H9 (cell line): Measurements from ENCODE around the gene DPH3. TPM values are rescaled to one million over a fixed set of nuclear protein-coding genes. Genes with fewer than 3 reads are reported as not detected.

ENCODE experiments used
- DNase-seq: peaks from one replicate; pipeline ENCODE4 v3.0.0-alpha.2; 2017
- H2AFZ ChIP-seq: one replicate; pipeline ENCODE4 v1.6.1; 2013; ENCODE audit warnings: mild to moderate bottlenecking, low read length, control low read depth, moderate library complexity
- H2AK5ac ChIP-seq: 2 replicates; pipeline ENCODE4 v1.6.1; 2013; ENCODE audit warnings: low read length, control low read depth, mixed read lengths; ENCODE audit not compliant: insufficient read length
- H2BK120ac ChIP-seq: one replicate; pipeline ENCODE4 v1.6.1; 2013; ENCODE audit warnings: low read depth, mild to moderate bottlenecking, low read length, control low read depth, inconsistent platforms; ENCODE audit not compliant: poor library complexity, severe bottlenecking
- H2BK12ac ChIP-seq: 2 replicates; pipeline ENCODE4 v1.6.1; 2013; ENCODE audit warnings: low read length, control low read depth, mixed read lengths, low read depth; ENCODE audit not compliant: insufficient read length
- H2BK15ac ChIP-seq: 2 replicates; pipeline ENCODE4 v1.6.1; 2013; ENCODE audit warnings: low read depth, low read length, control low read depth
- H2BK20ac ChIP-seq: one replicate; pipeline ENCODE4 v1.6.1; 2013; ENCODE audit warnings: low read depth, mild to moderate bottlenecking, low read length, control low read depth, inconsistent platforms; ENCODE audit not compliant: poor library complexity, severe bottlenecking
- H2BK5ac ChIP-seq: 2 replicates; pipeline ENCODE4 v1.6.1; 2013; ENCODE audit warnings: low read length, control low read depth, mixed read lengths; ENCODE audit not compliant: insufficient read length
- H3K14ac ChIP-seq: 2 replicates; pipeline ENCODE4 v1.6.1; 2013; ENCODE audit warnings: low read length, control low read depth; ENCODE audit not compliant: insufficient read depth
- H3K18ac ChIP-seq: 2 replicates; pipeline ENCODE4 v1.6.1; 2013; ENCODE audit warnings: low read depth, mild to moderate bottlenecking, mixed read lengths, low read length, control low read depth; ENCODE audit not compliant: insufficient read length
- H3K23ac ChIP-seq: 2 replicates; pipeline ENCODE4 v1.6.1; 2013; ENCODE audit warnings: low read length, control low read depth, mixed read lengths, low read depth; ENCODE audit not compliant: insufficient read length
- H3K23me2 ChIP-seq: 2 replicates; pipeline ENCODE4 v1.6.1; 2013; ENCODE audit warnings: low read depth, mild to moderate bottlenecking, mixed read lengths, low read length, control low read depth; ENCODE audit not compliant: insufficient read length, poor library complexity, severe bottlenecking
- H3K27ac ChIP-seq: 2 replicates; pipeline ENCODE4 v1.5.1; 2013; ENCODE audit warnings: low read length, control low read depth, mixed read lengths, low read depth; ENCODE audit not compliant: insufficient read length
- H3K27me3 ChIP-seq: 2 replicates; pipeline ENCODE4 v1.6.1; 2013; ENCODE audit warnings: low read length, control low read depth, inconsistent platforms; ENCODE audit not compliant: insufficient read depth
- H3K4ac ChIP-seq: 2 replicates; pipeline ENCODE4 v1.6.1; 2013; ENCODE audit warnings: low read depth, mild to moderate bottlenecking, control low read depth, inconsistent platforms, low read length, moderate library complexity
- H3K4me1 ChIP-seq: 2 replicates; pipeline ENCODE4 v1.6.1; 2013; ENCODE audit warnings: low read length, control low read depth, inconsistent platforms; ENCODE audit not compliant: insufficient read depth
- H3K4me2 ChIP-seq: 2 replicates; pipeline ENCODE4 v1.6.1; 2013; ENCODE audit warnings: low read length, control low read depth, mixed read lengths; ENCODE audit not compliant: insufficient read length, insufficient read depth
- H3K56ac ChIP-seq: 2 replicates; pipeline ENCODE4 v1.6.1; 2013; ENCODE audit warnings: low read depth, mild to moderate bottlenecking, mixed read lengths, low read length, control low read depth; ENCODE audit not compliant: insufficient read length
- H3K79me1 ChIP-seq: 2 replicates; pipeline ENCODE4 v1.6.1; 2013; ENCODE audit warnings: low read depth, mild to moderate bottlenecking, moderate library complexity, low read length, control low read depth, inconsistent platforms; ENCODE audit not compliant: insufficient read depth, poor library complexity, severe bottlenecking
- H3K79me2 ChIP-seq: 2 replicates; pipeline ENCODE4 v1.6.1; 2013; ENCODE audit warnings: low read length, control low read depth, inconsistent platforms; ENCODE audit not compliant: insufficient read depth
- H3K9ac ChIP-seq: 2 replicates; pipeline ENCODE4 v1.6.1; 2013; ENCODE audit warnings: low read length, control low read depth, mixed read lengths; ENCODE audit not compliant: insufficient read length; ENCODE audit errors: extremely low read depth
- H3K9me3 ChIP-seq: one replicate; pipeline ENCODE4 v1.6.1; 2013; ENCODE audit warnings: low read depth, low read length, inconsistent platforms; ENCODE audit not compliant: control insufficient read depth
- H3T11ph ChIP-seq: one replicate; pipeline ENCODE4 v1.6.1; 2013; ENCODE audit warnings: mild to moderate bottlenecking, low read length, control low read depth, inconsistent platforms
- H4K20me1 ChIP-seq: one replicate; pipeline ENCODE4 v1.6.1; 2013; ENCODE audit not compliant: control insufficient read depth, insufficient read length, insufficient read depth
- H4K5ac ChIP-seq: 2 replicates; pipeline ENCODE4 v1.6.1; 2013; ENCODE audit warnings: low read depth, mild to moderate bottlenecking, mixed read lengths, low read length, control low read depth; ENCODE audit not compliant: insufficient read length
- H4K8ac ChIP-seq: replicated peaks from 2 replicates; pipeline ENCODE4 v1.6.1; 2013; ENCODE audit warnings: low read length, control low read depth, mixed read lengths, low read depth; ENCODE audit not compliant: insufficient read length
- H4K91ac ChIP-seq: 2 replicates; pipeline ENCODE4 v1.6.1; 2013; ENCODE audit warnings: low read depth, mild to moderate bottlenecking, moderate library complexity, mixed read lengths, low read length, control low read depth; ENCODE audit not compliant: insufficient read length
- H3K27ac Mint-ChIP-seq, 3 experiments: 2 replicates in 2 of 3; 3 replicates in 1 of 3; pipeline ENCODE4 v1.8.0; 2020 to 2021; ENCODE audit warnings: mixed read lengths in 3 of 3, mild to moderate bottlenecking in 1 of 3, moderate library complexity in 1 of 3
- H3K27me3 Mint-ChIP-seq: 2 replicates; pipeline ENCODE4 v1.8.0; 2021; ENCODE audit warnings: low read depth, mild to moderate bottlenecking, moderate library complexity, mixed read lengths
- H3K36me3 Mint-ChIP-seq, 3 experiments: 2 replicates in 2 of 3; 3 replicates in 1 of 3; pipeline ENCODE4 v1.8.0; 2020 to 2021; ENCODE audit warnings: low read depth in 3 of 3, mixed read lengths in 3 of 3; ENCODE audit not compliant: insufficient read depth in 1 of 3
- H3K4me1 Mint-ChIP-seq, 2 experiments: 2 replicates each; pipeline ENCODE4 v1.8.0; 2020; ENCODE audit warnings: mixed read lengths in 2 of 2
- H3K4me3 Mint-ChIP-seq, 2 experiments: 2 replicates in 1 of 2; 3 replicates in 1 of 2; pipeline ENCODE4 v1.8.0; 2020 to 2021; ENCODE audit warnings: mild to moderate bottlenecking in 2 of 2, mixed read lengths in 2 of 2, moderate library complexity in 1 of 2
- H3K9me3 Mint-ChIP-seq, 2 experiments: 2 replicates in 1 of 2; 3 replicates in 1 of 2; pipeline ENCODE4 v1.8.0; 2020; ENCODE audit warnings: mild to moderate bottlenecking in 2 of 2, mixed read lengths in 2 of 2, moderate library complexity in 1 of 2
- WGBS: extraction: QIAGEN DNeasy Blood & Tissue Kit; methylation state at CpG from one replicate; pipeline ENCODE4 v1.1.7; 2013; ENCODE audit warnings: missing lambda C conversion rate, low lambda C conversion rate, mixed read lengths; ENCODE audit not compliant: insufficient read length; ENCODE audit errors: extremely low coverage; 5-methylcytosine and 5-hydroxymethylcytosine counted together
- total RNA-seq: library from RNA; stranded (reverse); gene quantifications from 2 replicates; pipeline ENCODE4 v1.2.1, GENCODE V29; 2021
- TF ChIP-seq, protein P1 (sequence below): fragments of 200-600 bp; sonication (generic); conservative IDR thresholded peaks from 3 replicates; pipeline ENCODE4 v1.8.0; 2021; ENCODE audit warnings: antibody characterized with exemption, mild to moderate bottlenecking

Gene DPH3
- total RNA-seq, 1 experiment from 2014 or later: 36.2 TPM

DNA sequence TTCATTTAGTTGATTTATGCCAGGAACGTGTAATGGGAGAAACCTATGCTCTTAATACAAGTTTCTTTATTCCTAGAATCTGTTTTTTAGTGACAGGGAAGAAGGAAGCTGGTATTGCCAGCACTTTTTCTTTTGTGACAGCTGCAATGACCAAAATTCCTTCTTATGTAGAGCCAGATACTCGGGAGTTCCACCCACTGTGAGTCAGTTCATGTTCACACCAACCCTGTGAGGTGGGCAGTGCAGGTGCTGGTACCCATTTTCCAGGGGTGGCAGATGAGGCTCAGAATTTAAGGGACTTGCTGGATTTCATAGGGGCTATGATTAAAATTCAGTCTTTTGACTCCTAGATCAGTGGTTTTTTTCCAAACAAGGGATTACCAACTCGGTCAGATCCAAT, 35.0 kb upstream of the DPH3 start:
- no peak overlapping the region for H3K56ac ChIP-seq
- no peak overlapping the region for H2AK5ac ChIP-seq
- no CpG with 5 or more reads among the region's 3 CpGs for WGBS
- no peaks in the 10 kb centered on the region for H3K27me3 Mint-ChIP-seq
- H3K27ac ChIP-seq: no peak overlapping the region
- no peak overlapping the region for H2BK15ac ChIP-seq
- no peak overlapping the region for H2BK20ac ChIP-seq
- no peaks in the 10 kb centered on the region for H3K79me2 ChIP-seq
- no peaks in the 10 kb centered on the region for H3K79me1 ChIP-seq
- H3K18ac ChIP-seq: no peak overlapping the region
- no peak for DNase-seq
- H2BK12ac ChIP-seq: no peak overlapping the region
- H3K9me3 Mint-ChIP-seq: peaks cover 0 to 6% of the 10 kb centered on the region in 2 experiments; a peak in 4 of 5 replicates
- H3K4me1 Mint-ChIP-seq: peaks cover 35 to 36% of the 10 kb centered on the region in 2 experiments
- H3K4me1 ChIP-seq: peaks cover 20% of the 10 kb centered on the region; the same call in 1 of the 2 replicates
- TF ChIP-seq, protein P1, sequence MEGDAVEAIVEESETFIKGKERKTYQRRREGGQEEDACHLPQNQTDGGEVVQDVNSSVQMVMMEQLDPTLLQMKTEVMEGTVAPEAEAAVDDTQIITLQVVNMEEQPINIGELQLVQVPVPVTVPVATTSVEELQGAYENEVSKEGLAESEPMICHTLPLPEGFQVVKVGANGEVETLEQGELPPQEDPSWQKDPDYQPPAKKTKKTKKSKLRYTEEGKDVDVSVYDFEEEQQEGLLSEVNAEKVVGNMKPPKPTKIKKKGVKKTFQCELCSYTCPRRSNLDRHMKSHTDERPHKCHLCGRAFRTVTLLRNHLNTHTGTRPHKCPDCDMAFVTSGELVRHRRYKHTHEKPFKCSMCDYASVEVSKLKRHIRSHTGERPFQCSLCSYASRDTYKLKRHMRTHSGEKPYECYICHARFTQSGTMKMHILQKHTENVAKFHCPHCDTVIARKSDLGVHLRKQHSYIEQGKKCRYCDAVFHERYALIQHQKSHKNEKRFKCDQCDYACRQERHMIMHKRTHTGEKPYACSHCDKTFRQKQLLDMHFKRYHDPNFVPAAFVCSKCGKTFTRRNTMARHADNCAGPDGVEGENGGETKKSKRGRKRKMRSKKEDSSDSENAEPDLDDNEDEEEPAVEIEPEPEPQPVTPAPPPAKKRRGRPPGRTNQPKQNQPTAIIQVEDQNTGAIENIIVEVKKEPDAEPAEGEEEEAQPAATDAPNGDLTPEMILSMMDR: no peak
- H4K91ac ChIP-seq: no peak overlapping the region
- no peak overlapping the region for H3K14ac ChIP-seq
- peaks cover 37 to 45% (median 40%) of the 10 kb centered on the region in 3 experiments for H3K36me3 Mint-ChIP-seq
- no peak overlapping the region for H3K27ac Mint-ChIP-seq
- no peak overlapping the region for H4K5ac ChIP-seq
- no peak overlapping the region for H3K9ac ChIP-seq
- H4K8ac ChIP-seq: no peak overlapping the region
- no peaks in the 10 kb centered on the region for H3K27me3 ChIP-seq
- H3T11ph ChIP-seq: no peak overlapping the region
- H2BK5ac ChIP-seq: no peak overlapping the region
- no peak overlapping the region for H3K4ac ChIP-seq
- H3K23ac ChIP-seq: no peak overlapping the region
- no peaks in the 10 kb centered on the region for H3K9me3 ChIP-seq
- no peak overlapping the region for H2BK120ac ChIP-seq
- no peak overlapping the region for H3K4me3 Mint-ChIP-seq
- H2AFZ ChIP-seq: no peak overlapping the region
- H3K23me2 ChIP-seq: no peaks in the 10 kb centered on the region
- no peaks in the 10 kb centered on the region for H4K20me1 ChIP-seq
- H3K4me2 ChIP-seq: no peak overlapping the region
